Keratinocyte (primary cell): ENCODE measurements around the gene NR3C2.

Experiments used
- CTCF ChIP-seq, 3 experiments: IDR thresholded peaks in 1 of 3; conservative IDR thresholded peaks in 1 of 3; optimal IDR thresholded peaks in 1 of 3; 2 replicates in 2 of 3; 3 replicates in 1 of 3; pipeline versions ENCODE3 to v1.5.1; 2011; ENCODE audit warnings: low read length in 3 of 3, mild to moderate bottlenecking in 3 of 3, moderate library complexity in 2 of 3, control low read depth in 1 of 3, inconsistent platforms in 1 of 3; ENCODE audit not compliant: insufficient read depth in 2 of 3; ENCODE audit errors: extremely low read depth in 1 of 3
- EZH2 ChIP-seq: IDR thresholded peaks from one replicate; pipeline ENCODE4 v1.6.1; 2012; ENCODE audit warnings: inconsistent platforms, mild to moderate bottlenecking, low read length, moderate library complexity

GRCh38 chr4:148056879-148057278 is 385.3 kb downstream of the NR3C2 start:
- TF ChIP-seq CTCF (optimal IDR thresholded peaks at IDR 0.05 in 1 of 3, IDR thresholded peaks at IDR 0.05 in 1 of 3, conservative IDR thresholded peaks at IDR 0.05 in 1 of 3; ENCODE audit: extremely low read depth in 1 of 3, insufficient read depth in 2 of 3, low read length in 3 of 3) (peak; percentile 37 to 69 (median 41)), EZH2 (no peak)
